HEK293T (cell line): ENCODE measurements around the gene PPP2R5A.

ENCODE experiments used
- CTCF ChIA-PET: fragments of 350-600 bp; formaldehyde crosslinking; extraction: SDS; loops from one replicate; lab custom pipeline; 2021; ENCODE audit warnings: antibody characterized with exemption, inconsistent platforms; lab: Yijun Ruan, JAX
- POLR2A ChIA-PET: fragments of 350-600 bp; formaldehyde crosslinking; extraction: SDS; loops from one replicate; lab custom pipeline; 2020; ENCODE audit warnings: antibody characterized with exemption, inconsistent platforms; lab: Yijun Ruan, JAX
- DNase-seq: peaks from one replicate; pipeline ENCODE4 v3.0.0; 2012; ENCODE audit warnings: mixed read lengths; ENCODE audit errors: extremely low spot score
- ARNT ChIP-seq: fragments of 450-650 bp; IDR thresholded peaks from 2 replicates; pipeline ENCODE4 v1.6.1; 2017; ENCODE audit warnings: mild to moderate bottlenecking
- BHLHE40 ChIP-seq: fragments of 450-650 bp; IDR thresholded peaks from 2 replicates; pipeline ENCODE4 v1.6.1; 2016; ENCODE audit warnings: mild to moderate bottlenecking, moderate library complexity, borderline replicate concordance
- CTBP1 ChIP-seq: fragments of 450-650 bp; IDR thresholded peaks from 2 replicates; pipeline ENCODE4 v1.6.1; 2016; ENCODE audit warnings: borderline replicate concordance
- ELF4 ChIP-seq: fragments of 450-650 bp; IDR thresholded peaks from 2 replicates; pipeline ENCODE4 v1.6.1; 2017; ENCODE audit warnings: antibody characterized with exemption
- FOXA1 ChIP-seq: fragments of 450-650 bp; IDR thresholded peaks from 2 replicates; pipeline ENCODE4 v1.6.1; 2016; ENCODE audit warnings: mild to moderate bottlenecking
- FOXK2 ChIP-seq: fragments of 450-650 bp; IDR thresholded peaks from 2 replicates; pipeline ENCODE4 v1.6.1; 2016; ENCODE audit warnings: mild to moderate bottlenecking
- FOXM1 ChIP-seq: fragments of 450-650 bp; IDR thresholded peaks from 2 replicates; pipeline ENCODE4 v1.6.1; 2017; ENCODE audit warnings: mild to moderate bottlenecking, borderline replicate concordance
- HDGF ChIP-seq: fragments of 450-650 bp; IDR thresholded peaks from 2 replicates; pipeline ENCODE4 v1.6.1; 2017; ENCODE audit warnings: antibody characterized with exemption, borderline replicate concordance
- L3MBTL2 ChIP-seq: fragments of 450-650 bp; conservative IDR thresholded peaks from 2 replicates; pipeline ENCODE4 v1.6.1; 2016; ENCODE audit warnings: mild to moderate bottlenecking
- LEF1 ChIP-seq: fragments of 450-650 bp; IDR thresholded peaks from 2 replicates; pipeline ENCODE4 v1.6.1; 2017; ENCODE audit warnings: mild to moderate bottlenecking, borderline replicate concordance
- NFRKB ChIP-seq: fragments of 450-650 bp; IDR thresholded peaks from 2 replicates; pipeline ENCODE4 v1.6.1; 2016; ENCODE audit warnings: mild to moderate bottlenecking, moderate library complexity
- SP1 ChIP-seq: fragments of 450-650 bp; IDR thresholded peaks from 2 replicates; pipeline ENCODE4 v1.6.1; 2017
- SUZ12 ChIP-seq: fragments of 450-650 bp; IDR thresholded peaks from 2 replicates; pipeline ENCODE4 v1.6.1; 2016; ENCODE audit warnings: mild to moderate bottlenecking
- TARDBP ChIP-seq: fragments of 450-650 bp; IDR thresholded peaks from 2 replicates; pipeline ENCODE4 v1.6.1; 2016
- ZNF384 ChIP-seq: fragments of 450-650 bp; IDR thresholded peaks from 2 replicates; pipeline ENCODE4 v1.6.1; 2016
- TF ChIP-seq, protein P1 (sequence below): fragments of 450-650 bp; IDR thresholded peaks from 2 replicates; pipeline ENCODE4 v1.6.1; 2016

The PPP2R5A gene

DNA sequence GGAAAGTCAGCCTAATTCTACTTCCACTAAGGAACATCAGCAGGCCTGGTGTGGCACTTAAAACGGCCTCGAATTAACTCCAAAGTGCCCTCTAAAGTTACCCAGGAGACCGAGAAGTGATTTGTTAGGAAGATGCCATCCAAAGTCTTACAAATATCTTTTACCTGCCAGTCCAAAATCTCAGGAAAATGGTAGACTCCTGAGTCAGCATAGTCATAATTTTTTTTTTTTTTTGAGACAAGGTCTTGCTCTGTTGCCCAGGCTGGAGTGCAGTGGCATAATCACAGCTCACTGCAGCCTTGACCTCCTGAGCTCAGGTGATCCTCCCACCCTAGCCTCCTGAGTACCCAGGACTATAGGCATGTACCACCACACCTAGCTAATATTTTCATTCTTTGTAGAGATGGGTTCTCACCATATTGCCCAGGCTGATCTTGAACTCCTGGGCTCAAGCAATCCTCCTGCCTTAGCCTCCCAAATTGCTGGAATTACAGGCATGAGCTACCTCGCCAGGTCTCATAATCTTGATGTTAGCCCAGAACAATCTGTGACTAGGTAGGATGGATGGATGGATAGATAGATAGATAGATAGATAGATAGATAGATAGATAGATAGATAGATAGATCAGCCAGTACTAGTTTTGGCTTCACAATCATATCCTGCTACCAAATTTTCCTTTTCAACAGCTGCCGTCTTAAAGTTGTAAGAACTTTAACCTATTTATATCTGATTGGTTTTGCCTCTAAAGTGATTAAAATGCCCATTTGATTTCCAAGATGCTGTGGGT, 25.3 kb upstream of the PPP2R5A start:
- TF ChIP-seq TARDBP (no peak), BHLHE40 (no peak), CTBP1 (no peak), FOXA1 (no peak), SUZ12 (no peak), HDGF (no peak), NFRKB (no peak), FOXM1 (no peak), FOXK2 (no peak), ELF4 (no peak), ARNT (no peak), SP1 (no peak), LEF1 (no peak)
- TF ChIP-seq, protein P1, sequence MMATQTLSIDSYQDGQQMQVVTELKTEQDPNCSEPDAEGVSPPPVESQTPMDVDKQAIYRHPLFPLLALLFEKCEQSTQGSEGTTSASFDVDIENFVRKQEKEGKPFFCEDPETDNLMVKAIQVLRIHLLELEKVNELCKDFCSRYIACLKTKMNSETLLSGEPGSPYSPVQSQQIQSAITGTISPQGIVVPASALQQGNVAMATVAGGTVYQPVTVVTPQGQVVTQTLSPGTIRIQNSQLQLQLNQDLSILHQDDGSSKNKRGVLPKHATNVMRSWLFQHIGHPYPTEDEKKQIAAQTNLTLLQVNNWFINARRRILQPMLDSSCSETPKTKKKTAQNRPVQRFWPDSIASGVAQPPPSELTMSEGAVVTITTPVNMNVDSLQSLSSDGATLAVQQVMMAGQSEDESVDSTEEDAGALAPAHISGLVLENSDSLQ, result no peak
- CTCF ChIA-PET, result no interaction called here
- POLR2A ChIA-PET, result interaction anchor here (0.6 kb wide), 1 partner anchor 464 kb away, joined by 4 read pairs; no protein-coding TSS in a partner anchor
- no peak for DNase-seq

DNA sequence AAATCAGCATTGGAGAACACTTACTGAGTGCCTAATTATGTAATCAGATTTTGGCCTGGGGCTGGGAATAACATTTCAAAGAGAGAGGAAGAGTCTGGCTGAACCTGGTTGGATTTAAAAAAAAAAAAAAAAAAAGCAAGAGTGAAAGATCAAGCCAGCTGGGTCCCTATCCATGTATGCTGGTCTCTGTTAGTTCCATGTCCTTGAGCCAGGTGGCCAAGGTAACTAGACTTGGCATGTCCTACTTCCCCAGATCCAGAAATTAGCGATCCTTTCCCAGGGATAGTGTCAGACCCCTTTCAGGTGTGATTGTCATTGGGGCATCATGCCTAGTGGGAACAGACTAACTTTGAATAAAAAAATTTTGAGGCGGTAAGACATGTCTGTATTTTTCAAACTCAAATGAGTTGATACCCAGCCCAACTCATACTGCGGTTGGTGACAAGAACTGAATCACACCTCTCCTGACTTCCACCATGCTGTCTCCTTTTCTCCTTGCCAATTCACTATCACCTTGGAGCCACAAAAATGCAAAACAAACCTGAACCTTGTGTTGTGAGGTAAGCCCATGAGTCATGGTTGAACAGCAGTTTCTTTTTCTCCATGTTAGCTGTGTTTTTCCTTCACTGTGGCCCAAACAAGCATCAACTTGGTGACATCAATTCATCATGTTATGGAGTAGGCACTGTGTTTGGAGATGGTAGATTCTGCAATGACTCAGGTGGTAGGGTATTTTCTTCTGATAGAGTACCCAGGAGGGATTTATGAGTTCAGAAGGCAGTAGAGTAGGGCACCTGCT, 24.5 kb upstream of the PPP2R5A start:
- TF ChIP-seq SUZ12, result no peak
- no peak for TF ChIP-seq NFRKB
- no peak for TF ChIP-seq L3MBTL2
- no peak for TF ChIP-seq FOXM1
- POLR2A ChIA-PET, result no interaction called here

DNA sequence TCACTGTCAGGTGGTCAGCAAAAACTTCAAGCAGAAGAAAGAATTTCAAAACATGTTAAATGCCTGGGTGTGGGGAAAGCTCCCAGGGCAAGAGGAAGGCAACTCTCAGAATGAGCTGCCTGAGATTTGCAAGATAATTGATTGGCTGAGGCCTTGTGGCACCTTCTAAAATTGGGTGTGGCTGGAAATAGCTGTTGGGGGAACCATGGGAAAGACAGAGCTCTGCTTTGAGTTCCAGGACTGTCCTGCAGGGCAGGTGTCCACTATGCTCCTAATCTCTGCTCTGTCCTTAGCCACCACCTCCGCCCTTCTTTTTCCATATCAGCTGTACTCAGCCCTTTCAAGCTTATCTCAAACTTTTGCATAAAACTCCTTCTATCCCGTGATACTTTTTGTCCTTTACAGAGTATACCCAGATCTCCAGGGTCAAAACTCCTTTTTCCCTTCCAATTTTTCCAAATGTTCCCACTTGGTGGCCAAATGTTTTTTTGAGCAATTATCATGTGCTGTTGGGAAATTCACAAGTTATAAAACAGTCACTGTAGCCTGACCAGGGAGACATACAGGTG, 23.8 kb upstream of the PPP2R5A start:
- CTCF ChIA-PET, result no interaction called here
- POLR2A ChIA-PET, result no interaction called here
- no peak for TF ChIP-seq CTBP1
- TF ChIP-seq ARNT, result no peak
- no peak for TF ChIP-seq ELF4
- no peak for TF ChIP-seq LEF1
- TF ChIP-seq BHLHE40, result no peak
- TF ChIP-seq, protein P1, result no peak
- TF ChIP-seq SP1, result no peak
- TF ChIP-seq L3MBTL2, result no peak
- no peak for TF ChIP-seq NFRKB
- no peak for TF ChIP-seq FOXK2
- no peak for TF ChIP-seq FOXM1
- DNase-seq, result no peak

More for the DNA sequence above, 24.5 kb upstream of the PPP2R5A start:
- DNase-seq, result no peak
- CTCF ChIA-PET, result no interaction called here

DNA sequence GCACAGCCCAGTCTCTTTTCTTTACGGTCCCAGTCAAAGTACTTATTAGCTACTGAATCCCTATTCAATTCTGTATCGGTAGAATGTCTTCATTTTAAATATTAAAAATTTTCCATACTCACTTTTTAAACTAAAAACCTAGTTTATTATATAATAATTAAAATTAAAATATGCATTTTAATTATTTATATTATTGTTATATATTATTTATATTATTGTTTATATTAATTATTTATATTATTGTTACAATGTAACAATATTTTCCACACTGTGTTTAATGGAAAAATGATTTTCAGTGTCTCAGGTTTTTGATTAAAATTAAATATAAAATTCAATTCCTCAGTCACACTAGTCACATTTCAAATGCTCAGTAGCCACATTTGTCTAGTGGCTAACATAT, 18.2 kb upstream of the PPP2R5A start:
- POLR2A ChIA-PET, result no interaction called here
- DNase-seq, result no peak
- CTCF ChIA-PET, result no interaction called here

DNA sequence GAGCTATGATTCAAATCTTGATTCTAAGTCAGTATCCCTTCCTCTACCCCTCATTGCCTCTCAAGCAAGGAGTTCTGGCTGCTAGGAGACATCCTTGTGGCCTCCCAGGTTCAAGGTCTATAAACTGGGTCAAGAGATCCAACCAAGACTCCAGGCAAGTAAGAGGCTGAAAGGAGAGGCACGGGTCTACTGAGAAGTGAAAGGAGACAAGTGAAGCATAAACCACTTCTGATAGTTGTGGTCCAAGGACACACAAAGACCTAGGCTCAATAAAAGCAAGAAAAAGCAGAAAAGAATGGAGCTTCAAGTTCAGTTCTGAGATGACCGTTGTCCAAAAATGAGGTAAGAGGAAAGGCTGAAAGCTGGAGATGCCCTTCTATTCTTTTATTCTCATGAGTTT, 17.8 kb upstream of the PPP2R5A start:
- POLR2A ChIA-PET, result no interaction called here
- TF ChIP-seq BHLHE40 (no peak), FOXA1 (no peak), ZNF384 (no peak), CTBP1 (no peak), TARDBP (no peak), SP1 (no peak), FOXK2 (no peak), ELF4 (no peak), NFRKB (no peak), L3MBTL2 (no peak), ARNT (no peak), SUZ12 (no peak), FOXM1 (no peak), HDGF (no peak), LEF1 (no peak)
- TF ChIP-seq, protein P1, result no peak
- CTCF ChIA-PET, result no interaction called here
- no peak for DNase-seq

More for the DNA sequence above, 18.2 kb upstream of the PPP2R5A start:
- TF ChIP-seq FOXK2 (no peak), CTBP1 (no peak), L3MBTL2 (no peak), FOXA1 (no peak), ZNF384 (no peak), TARDBP (no peak), ELF4 (no peak)

DNA sequence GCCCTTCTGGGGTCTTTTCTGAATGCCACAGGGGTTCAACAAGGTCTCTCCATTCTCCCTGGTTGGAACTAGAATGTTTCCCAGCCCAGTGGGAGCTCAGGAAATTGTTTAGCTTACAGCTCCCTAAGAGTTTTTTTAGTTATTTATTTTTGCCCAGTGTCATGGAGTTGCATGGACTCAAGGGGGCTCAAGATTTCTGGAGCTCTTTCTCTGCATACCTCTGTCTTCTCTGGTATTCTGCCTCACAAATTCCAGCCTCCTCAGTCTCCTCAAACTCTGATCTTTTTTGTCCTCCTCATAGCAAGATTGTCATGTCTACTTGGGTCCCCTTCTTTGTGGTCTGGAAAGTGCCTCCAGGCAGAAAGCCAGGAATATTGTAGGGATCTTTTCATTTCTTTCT, 15.9 kb upstream of the PPP2R5A start:
- no peak for DNase-seq
- ChIA-PET POLR2A (interaction anchor here (1.1 kb wide), 1 partner anchor 15 kb away, joined by 3 read pairs; no protein-coding TSS in a partner anchor), CTCF (no interaction called here)
- no peak for TF ChIP-seq FOXM1
- TF ChIP-seq L3MBTL2, result no peak
